SK-N-SH treated with all-trans-retinoic acid at 6 μM for 48 hours (cell line): ENCODE data around the gene DHDH.

Experiments
- ATAC-seq: fragments of 200-7000 bp; cut with Tn5 transposase; 3 replicates; pipeline ENCODE4 v1.9.1; 2020; ENCODE audit warnings: mild to moderate bottlenecking, moderate library complexity
- ARNTL ChIP-seq: fragments of 450-650 bp; formaldehyde crosslinking; IDR thresholded peaks from 2 replicates; pipeline ENCODE4 v1.5.0; 2020; ENCODE audit warnings: low read depth, mild to moderate bottlenecking, moderate library complexity, borderline replicate concordance
- CREB5 ChIP-seq: fragments of 250-450 bp; sonication (Bioruptor Pico); IDR thresholded peaks from 2 replicates; pipeline ENCODE4 v1.5.1; 2020; ENCODE audit warnings: low read depth, mild to moderate bottlenecking, moderate library complexity
- CSDC2 ChIP-seq: fragments of 250-450 bp; sonication (Bioruptor Pico); IDR thresholded peaks from 2 replicates; pipeline ENCODE4 v1.5.0; 2020; ENCODE audit warnings: mild to moderate bottlenecking, moderate library complexity
- ESRRG ChIP-seq: fragments of 250-450 bp; sonication (Bioruptor Pico); IDR thresholded peaks from 2 replicates; pipeline ENCODE4 v1.6.1; 2021; ENCODE audit warnings: mild to moderate bottlenecking
- GLIS3 ChIP-seq: fragments of 250-450 bp; sonication (Bioruptor Pico); IDR thresholded peaks from 2 replicates; pipeline ENCODE4 v1.5.0; 2020; ENCODE audit warnings: mild to moderate bottlenecking, moderate library complexity
- ISL1 ChIP-seq: fragments of 250-450 bp; sonication (Bioruptor Pico); IDR thresholded peaks from 2 replicates; pipeline ENCODE4 v2.1.2; 2022; ENCODE audit warnings: mild to moderate bottlenecking, moderate library complexity
- OSR1 ChIP-seq: fragments of 250-450 bp; sonication (Bioruptor Pico); IDR thresholded peaks from 2 replicates; pipeline ENCODE4 v1.8.0; 2022; ENCODE audit warnings: moderate library complexity, mild to moderate bottlenecking, inconsistent platforms
- PATZ1 ChIP-seq: fragments of 250-450 bp; sonication (Bioruptor Pico); IDR thresholded peaks from 2 replicates; pipeline ENCODE4 v1.8.0; 2020; ENCODE audit warnings: mild to moderate bottlenecking, moderate library complexity, borderline replicate concordance
- POU6F1 ChIP-seq: fragments of 250-450 bp; sonication (Bioruptor Pico); IDR thresholded peaks from 2 replicates; pipeline ENCODE4 v1.8.0; 2021; ENCODE audit warnings: low read depth, mild to moderate bottlenecking, moderate library complexity, borderline replicate concordance
- SNAI2 ChIP-seq: fragments of 250-450 bp; sonication (Bioruptor Pico); IDR thresholded peaks from 2 replicates; pipeline ENCODE4 v1.5.0; 2020; ENCODE audit warnings: mild to moderate bottlenecking, moderate library complexity
- TCF4 ChIP-seq: fragments of 250-450 bp; sonication (Bioruptor Pico); IDR thresholded peaks from 2 replicates; pipeline ENCODE4 v1.8.0; 2021; ENCODE audit warnings: mild to moderate bottlenecking, moderate library complexity, borderline replicate concordance
- TOX ChIP-seq: fragments of 250-450 bp; sonication (Bioruptor Pico); IDR thresholded peaks from 2 replicates; pipeline ENCODE4 v1.8.0; 2021; ENCODE audit warnings: mild to moderate bottlenecking, moderate library complexity, borderline replicate concordance
- ZFP3 ChIP-seq: fragments of 250-450 bp; sonication (Bioruptor Pico); IDR thresholded peaks from 2 replicates; pipeline ENCODE4 v1.5.0; 2020; ENCODE audit warnings: mild to moderate bottlenecking, moderate library complexity
- ZFP30 ChIP-seq: fragments of 450-650 bp; formaldehyde crosslinking; IDR thresholded peaks from 2 replicates; pipeline ENCODE4 v1.5.0; 2022; ENCODE audit warnings: mild to moderate bottlenecking, moderate library complexity
- ZNF70 ChIP-seq: fragments of 450-650 bp; formaldehyde crosslinking; IDR thresholded peaks from 2 replicates; pipeline ENCODE4 v1.5.0; 2020; ENCODE audit warnings: mild to moderate bottlenecking, moderate library complexity
- ZNF8 ChIP-seq: fragments of 450-650 bp; formaldehyde crosslinking; IDR thresholded peaks from 2 replicates; pipeline ENCODE4 v1.5.0; 2020; ENCODE audit warnings: mild to moderate bottlenecking, moderate library complexity
- TF ChIP-seq, protein P1 (sequence below): fragments of 250-450 bp; sonication (Bioruptor Pico); IDR thresholded peaks from 2 replicates; pipeline ENCODE4 v1.5.0; 2020; ENCODE audit warnings: mild to moderate bottlenecking, moderate library complexity

DHDH gene

DNA sequence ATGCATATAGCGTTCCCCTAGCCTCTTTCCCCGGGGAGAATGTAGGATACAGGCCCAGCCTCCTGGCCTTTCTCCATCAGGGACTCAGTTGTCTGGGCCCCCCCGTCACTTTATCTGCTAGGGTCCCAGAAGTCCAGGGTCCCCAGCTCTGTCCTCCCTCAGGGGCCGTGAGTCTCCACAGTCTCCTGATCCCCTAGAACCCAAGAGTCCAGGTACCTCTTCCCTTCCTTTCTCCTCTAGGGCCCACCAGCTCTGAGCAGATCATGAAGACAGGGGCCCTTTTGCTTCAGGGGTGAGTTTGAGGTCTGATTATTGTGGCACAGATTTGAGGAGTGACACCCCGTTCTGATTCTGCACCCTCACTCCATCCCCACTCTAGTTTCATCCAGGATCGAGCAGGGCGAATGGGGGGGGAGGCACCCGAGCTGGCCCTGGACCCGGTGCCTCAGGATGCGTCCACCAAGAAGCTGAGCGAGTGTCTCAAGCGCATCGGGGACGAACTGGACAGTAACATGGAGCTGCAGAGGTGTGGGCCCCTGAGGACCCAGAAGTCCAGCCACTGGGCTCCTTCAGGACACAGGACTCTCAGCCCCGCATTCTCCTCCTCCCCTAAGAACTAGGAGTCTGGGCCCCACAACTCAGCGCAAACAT, 21.9 kb downstream of the DHDH start:
- ATAC-seq, result no peak
- no peak for TF ChIP-seq SNAI2 (CRISPR knock-in tag)
- no peak for TF ChIP-seq TOX (CRISPR knock-in tag)

GRCh38 chr19:48958006-48958405, 24.5 kb downstream of the DHDH start:
- no peak for ATAC-seq
- TF ChIP-seq CSDC2 (no peak), CREB5 (CRISPR knock-in tag) (no peak), GLIS3 (CRISPR knock-in tag) (no peak), ISL1 (no peak), ZFP3 (CRISPR knock-in tag) (no peak), OSR1 (no peak), PATZ1 (CRISPR knock-in tag) (no peak)
- TF ChIP-seq, protein P1, sequence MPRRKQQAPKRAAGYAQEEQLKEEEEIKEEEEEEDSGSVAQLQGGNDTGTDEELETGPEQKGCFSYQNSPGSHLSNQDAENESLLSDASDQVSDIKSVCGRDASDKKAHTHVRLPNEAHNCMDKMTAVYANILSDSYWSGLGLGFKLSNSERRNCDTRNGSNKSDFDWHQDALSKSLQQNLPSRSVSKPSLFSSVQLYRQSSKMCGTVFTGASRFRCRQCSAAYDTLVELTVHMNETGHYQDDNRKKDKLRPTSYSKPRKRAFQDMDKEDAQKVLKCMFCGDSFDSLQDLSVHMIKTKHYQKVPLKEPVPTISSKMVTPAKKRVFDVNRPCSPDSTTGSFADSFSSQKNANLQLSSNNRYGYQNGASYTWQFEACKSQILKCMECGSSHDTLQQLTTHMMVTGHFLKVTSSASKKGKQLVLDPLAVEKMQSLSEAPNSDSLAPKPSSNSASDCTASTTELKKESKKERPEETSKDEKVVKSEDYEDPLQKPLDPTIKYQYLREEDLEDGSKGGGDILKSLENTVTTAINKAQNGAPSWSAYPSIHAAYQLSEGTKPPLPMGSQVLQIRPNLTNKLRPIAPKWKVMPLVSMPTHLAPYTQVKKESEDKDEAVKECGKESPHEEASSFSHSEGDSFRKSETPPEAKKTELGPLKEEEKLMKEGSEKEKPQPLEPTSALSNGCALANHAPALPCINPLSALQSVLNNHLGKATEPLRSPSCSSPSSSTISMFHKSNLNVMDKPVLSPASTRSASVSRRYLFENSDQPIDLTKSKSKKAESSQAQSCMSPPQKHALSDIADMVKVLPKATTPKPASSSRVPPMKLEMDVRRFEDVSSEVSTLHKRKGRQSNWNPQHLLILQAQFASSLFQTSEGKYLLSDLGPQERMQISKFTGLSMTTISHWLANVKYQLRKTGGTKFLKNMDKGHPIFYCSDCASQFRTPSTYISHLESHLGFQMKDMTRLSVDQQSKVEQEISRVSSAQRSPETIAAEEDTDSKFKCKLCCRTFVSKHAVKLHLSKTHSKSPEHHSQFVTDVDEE (CRISPR knock-in tag), result no peak

DNA sequence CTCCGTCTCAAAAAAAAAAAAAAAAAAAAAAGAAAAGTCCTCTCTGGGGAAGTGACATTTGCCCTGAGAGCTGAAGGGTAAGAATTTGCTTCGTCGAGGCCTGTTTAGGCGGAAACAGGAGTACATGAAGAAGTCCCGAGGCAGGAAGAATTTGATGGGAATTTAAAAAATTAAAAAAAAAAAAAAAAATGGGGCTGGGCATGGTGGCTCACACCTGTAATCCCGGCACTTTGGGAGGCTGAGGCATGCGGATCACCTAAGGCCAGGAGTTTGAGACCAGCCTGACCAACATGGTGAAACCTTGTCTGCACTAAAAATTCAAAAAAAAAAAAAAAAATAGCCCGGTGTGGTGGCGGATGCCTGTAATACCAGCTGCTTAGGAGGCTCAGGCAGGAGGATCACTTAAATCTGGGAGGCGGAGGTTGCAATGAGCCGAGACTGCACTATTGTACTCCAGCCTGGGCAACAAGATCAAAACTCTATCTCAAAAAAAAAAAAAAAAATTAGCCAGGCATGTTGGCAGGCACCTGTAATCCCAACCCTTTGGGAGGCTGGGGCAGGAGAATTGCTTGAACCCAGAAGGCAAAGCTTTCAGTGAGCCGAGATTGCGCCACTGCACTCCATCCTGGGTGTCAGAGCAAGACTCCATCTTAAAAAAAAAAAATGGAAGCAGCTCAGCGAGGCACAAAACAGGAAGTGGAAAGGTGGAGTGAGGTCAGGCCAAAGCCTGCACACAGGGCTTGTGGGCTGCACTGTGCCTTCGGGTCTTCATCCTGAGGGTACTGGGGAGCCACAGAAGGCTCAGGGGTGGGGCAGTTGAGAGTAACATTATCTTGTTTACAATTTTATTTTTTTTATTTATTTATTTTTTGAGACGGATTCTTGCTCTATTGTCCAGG, 26.1 kb downstream of the DHDH start:
- TF ChIP-seq POU6F1, result no peak
- no peak for TF ChIP-seq CREB5 (CRISPR knock-in tag)
- TF ChIP-seq ZFP3 (CRISPR knock-in tag), result no peak
- no peak for TF ChIP-seq ESRRG (CRISPR knock-in tag)
- TF ChIP-seq ZFP30 (CRISPR knock-in tag), result no peak
- TF ChIP-seq ZNF8 (CRISPR knock-in tag), result no peak
- TF ChIP-seq CSDC2, result no peak
- no peak for TF ChIP-seq ZNF70
- no peak for TF ChIP-seq PATZ1 (CRISPR knock-in tag)
- no peak for TF ChIP-seq TCF4
- TF ChIP-seq GLIS3 (CRISPR knock-in tag), result no peak
- TF ChIP-seq ARNTL (CRISPR knock-in tag), result no peak
- ATAC-seq, result no peak
